Activated gamma-delta T cell (primary cell): ENCODE measurements around the gene CYP3A7.
"Not testable (repeated sequence)": the region's sequence is repeated elsewhere in the genome, so short reads cannot be mapped to it uniquely, and the experiment has no call there.

Source experiments
- DNase-seq: peaks from one replicate; lab custom pipeline; 2025; lab: John Stamatoyannopoulos, UW

Gene CYP3A7

DNA sequence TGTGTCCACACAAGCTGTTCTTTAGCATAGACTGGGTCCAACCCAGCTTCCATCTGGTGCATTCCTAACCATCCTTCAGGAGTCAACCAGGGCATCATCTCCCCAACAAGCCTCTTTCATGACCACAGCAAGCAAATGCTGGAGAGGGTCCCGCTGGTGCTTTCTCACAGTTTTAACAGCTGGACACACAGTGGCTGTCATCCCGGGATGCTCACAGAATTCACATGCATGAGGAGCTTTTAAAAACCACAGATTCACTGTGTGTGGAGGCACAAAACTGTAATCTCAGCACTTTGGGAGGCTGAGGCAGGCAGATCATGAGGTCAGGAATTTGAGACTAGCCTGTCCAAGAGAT lies 6.4 kb upstream of the CYP3A7 start:
- DNase-seq, result no peak

DNA sequence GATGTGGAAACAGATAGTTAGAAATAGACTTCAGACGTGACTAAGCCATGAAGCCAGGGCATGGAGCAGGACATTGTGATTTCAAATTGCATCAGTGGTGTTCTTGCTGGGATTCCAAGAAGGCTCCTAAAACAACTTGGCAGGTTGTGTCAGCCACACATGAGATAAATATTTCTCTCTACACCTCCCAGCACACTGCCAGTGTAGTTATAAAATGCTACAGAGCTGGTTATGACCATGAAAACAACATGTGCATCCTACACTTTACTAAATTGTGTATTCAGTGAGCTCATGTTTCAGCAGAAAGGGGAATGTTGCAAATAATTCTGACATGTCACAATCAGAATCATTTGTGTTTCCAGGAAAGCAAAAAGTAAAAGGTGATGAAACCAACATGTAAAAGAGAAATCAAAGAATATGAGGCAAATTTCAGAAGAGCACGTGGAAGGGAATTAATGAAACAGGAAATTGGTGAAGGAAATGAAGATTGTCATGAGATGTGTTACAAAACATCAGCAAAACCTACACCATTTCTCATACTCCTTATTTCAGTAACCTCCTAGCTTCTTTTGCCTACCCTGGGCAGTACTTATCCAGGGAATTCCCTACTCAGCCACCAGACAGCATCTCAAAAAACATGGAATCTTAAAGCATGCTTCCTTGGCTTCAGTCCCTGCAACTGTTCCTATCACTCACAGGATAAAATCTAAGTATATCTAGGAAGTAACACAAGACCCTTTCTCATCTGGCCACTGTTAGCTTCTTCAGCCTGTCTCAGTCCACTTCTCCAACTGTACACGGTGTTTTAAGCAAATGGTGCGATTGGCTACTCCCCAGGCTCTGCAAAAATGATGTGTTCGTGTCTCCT lies 5.8 kb upstream of the CYP3A7 start:
- no peak for DNase-seq

DNA sequence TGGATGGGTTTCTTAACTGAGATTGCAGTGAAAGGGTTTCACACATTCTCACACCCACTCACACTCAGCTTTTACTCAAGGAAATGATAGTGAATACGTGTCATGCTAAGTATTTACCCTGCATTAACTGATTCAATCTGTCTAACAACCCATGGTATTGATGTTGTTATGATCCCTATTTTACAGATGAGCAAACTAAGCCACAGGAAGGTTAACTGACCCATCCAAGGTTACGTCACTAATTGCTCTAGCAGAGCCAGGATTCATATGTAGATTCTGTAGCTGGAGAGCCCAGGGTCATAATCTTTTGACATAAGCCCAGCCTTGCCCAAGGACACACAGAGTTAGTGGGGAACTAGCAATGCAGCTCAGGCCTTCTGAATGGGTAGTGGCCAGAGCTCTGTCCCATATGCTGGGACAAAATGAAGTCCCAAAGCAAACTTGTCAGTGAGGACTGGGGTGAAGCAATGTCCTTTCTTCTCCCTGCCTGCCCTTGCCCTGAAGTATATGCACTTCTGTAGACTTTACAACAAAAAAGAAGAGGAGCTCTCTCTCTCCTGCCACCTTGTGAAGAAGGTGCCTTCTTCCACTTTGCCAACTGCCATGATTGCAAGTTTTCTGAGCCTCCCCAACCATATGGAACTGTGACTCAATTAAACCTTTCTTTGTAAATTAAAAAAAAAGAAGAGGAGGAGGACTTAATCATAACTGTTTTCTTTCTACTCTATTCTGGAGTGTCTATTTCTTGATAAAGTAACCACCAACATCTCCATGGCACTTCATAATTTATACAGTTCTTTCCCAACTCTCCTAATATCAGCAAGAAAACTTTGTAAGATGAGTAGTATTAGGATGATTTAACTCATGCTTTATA lies 4.9 kb upstream of the CYP3A7 start:
- DNase-seq, result no peak

GRCh38 chr7:99737726-99738125 lies 2.7 kb upstream of the CYP3A7 start:
- no peak for DNase-seq

DNA sequence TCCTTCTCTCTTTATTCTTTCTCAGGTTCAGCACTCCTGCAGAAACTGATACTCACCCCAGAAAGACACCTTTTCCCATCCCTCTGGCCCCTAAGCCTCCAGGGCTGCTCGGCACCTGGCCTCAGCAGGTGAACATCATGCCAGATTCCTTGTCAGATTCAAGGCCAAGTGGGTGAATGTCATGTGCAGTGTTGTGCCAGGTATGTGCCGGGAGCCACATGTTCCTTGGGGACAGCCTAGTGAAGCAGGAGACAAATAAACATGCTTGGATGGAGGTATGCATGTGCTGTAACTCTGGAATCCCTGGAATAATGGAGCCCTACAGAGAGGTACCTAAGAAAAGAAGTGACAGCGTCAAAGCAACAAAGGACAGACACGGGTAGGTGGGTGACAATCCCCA lies 1.7 kb upstream of the CYP3A7 start:
- not testable (repeated sequence) for DNase-seq

GRCh38 chr7:99733448-99733847 lies 1.5 kb downstream of the CYP3A7 start:
- DNase-seq, result no peak

DNA sequence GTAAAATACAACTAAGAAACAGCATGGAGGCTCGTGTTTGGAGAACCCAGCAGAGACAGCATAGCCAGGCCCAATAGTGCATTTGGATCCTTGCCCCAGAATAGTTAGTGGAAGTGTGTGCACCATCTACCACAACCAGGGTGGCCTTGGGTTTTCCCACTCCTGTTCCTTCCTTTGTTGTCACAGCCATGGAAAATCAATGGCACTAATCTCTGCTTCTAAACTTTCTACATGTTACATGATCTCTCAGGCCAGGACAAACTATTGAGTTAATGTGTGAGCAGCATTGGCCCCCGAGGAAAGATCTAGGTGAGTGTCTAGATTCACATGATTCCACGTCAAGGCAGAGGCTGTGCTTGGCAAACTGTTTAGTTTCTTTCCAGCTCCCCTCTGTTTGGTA lies 2.0 kb downstream of the CYP3A7 start:
- no peak for DNase-seq

GRCh38 chr7:99731638-99732374 lies 3.2 kb downstream of the CYP3A7 start:
- DNase-seq, result no peak

DNA sequence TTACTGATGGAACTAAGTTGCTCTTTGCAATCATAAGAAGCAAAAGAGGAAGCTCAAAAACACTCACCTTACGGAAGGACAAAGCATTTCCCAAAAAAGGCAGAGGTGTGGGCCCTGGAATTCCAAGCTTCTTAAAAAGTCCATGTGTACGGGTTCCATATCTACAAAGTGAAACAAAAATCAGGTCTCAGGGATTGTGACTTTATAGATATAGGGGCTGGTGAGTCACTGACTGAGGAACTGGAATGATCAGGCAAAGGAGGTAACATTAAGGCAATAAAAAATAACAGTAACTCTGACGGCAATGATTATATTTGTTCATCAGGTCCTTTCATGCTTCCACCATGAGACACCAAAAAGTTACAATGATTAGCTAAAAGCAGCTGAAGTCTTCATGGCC lies 4.0 kb downstream of the CYP3A7 start:
- DNase-seq, result no peak

- no peak for DNase-seq
Observed at GRCh38 chr7:99730238-99730810, 4.7 kb downstream of the CYP3A7 start.

DNA sequence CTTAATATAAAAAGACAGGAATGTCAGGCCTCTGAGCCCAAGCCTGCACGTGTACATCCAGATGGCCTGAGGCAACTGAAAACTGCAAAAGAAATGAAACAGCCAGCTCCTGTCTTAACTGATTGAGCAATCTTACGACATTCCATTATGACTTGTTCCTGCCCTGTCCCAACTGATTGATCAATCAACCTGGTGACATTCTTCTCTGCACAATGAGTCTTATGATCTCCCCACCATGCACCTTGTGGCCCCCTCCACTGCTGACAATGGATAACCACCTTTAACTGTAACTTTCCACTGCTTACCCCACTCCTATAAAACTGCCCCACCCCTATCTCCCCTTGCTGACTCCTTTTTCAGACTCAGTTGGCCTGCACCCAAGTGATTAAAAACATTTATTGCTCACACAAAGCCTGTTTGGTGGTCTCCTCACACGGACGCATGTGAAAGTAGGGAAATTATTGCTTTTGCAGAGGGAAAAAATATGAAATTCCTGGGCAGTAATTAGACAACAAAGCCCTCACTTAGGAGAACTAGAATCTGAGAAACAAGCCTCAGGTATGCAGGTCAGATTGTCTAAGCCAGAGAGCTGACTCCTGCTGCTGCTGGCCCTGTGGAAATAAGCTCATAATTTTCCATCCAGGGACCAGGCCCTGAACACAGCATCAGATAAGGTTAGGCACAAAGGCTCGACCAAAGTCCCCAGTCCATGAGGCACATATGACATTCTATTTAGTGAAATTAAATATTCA lies 5.3 kb downstream of the CYP3A7 start:
- DNase-seq, result no peak

DNA sequence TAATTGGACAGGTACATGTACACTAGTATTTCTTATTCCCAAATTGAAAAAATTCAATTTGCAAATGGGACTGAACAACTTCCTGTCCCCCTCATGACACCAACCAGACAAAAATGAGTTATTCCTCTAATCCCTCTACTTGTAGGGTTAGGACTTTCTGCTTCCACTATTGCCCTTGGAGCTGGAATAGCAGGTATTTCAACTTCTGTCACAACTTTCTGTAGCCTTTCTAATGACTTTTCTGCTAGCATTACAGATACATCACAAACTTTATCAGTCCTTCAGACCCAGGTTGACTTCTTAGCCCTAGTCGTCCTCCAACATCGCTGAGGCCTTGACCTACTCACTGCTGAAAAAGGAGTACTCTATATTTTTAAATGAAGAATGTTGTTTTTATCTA lies 6.4 kb downstream of the CYP3A7 start:
- no peak for DNase-seq

DNA sequence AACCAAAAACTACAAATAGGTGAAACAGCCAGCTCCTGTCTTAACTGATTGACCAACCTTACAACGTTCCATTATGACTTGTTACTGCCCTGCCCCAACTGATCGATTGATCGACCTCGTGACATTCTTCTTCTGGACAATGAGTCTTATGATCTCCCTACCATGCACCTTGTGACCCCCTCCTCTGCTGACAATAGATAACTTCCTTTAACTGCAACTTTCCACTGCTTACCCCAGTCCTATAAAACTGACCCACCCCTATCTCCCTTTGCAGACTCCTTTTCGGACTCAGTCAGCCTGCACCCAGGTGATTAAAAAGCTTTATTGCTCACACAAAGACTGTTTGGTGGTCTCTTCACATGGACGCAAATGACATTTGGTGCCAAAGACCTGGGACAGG lies 11.8 kb downstream of the CYP3A7 start:
- DNase-seq, result not testable (repeated sequence)

- no peak for DNase-seq
Observed at GRCh38 chr7:99720800-99721595, 14.0 kb downstream of the CYP3A7 start.

DNA sequence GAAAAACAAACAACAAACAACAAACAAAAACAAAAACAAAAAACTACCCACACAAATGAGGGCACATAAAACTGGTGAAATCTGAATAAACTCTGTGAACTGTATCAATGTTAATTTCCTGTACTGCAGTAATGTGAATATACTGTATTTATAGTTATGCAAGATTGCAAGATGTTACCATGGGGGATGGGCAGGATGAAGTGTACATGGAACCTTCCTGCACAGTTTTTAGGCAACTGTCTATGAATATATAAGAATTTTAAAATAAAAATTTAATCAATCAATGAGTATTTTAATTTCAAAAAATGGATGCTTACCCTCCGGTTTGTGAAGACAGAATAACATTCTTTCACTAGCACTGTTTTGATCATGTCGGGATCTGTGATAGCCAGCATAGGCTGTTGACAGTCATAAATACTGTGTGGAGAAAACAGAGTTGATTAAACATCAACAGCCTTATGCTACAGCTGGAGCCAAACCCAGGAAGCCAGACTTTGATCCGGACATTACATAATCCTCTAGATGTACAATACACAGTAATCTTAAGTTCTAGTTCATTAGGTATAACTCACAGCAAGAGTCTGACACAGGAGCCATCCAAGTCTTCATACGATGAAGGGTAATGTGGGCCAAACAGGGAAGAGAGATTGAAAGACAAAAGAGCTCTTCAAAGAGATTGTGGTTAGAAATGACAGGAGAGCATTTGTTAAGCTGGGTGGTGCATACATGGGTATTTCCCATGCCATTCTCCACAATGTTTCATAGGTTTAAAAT lies 14.8 kb downstream of the CYP3A7 start:
- no peak for DNase-seq

DNA sequence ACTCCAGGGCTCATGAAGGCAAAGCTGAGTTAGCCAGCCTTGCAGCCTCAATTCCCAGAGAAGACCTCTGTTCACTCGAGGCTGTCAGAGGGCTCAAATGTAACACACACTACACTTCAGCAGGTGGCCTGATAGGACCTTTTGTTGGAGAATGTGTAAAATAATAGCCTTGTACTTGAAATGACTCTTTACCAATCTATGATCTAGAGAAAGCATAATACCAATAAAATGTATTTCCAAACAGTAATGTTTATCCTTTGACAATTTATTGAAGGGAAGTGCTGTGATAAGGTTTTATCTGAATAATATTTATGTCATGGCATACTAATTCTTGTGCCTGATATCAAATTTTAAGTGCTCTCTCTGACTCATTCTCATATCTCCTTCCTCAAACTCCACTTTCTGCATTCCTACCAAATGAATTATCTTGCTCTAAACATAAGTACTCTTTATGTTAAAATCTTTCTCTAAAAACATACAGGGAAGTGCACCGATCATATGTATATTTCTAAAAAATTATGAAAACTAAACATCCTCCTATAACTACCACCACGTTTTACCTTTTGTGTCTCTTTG lies 20.9 kb downstream of the CYP3A7 start:
- no peak for DNase-seq

DNA sequence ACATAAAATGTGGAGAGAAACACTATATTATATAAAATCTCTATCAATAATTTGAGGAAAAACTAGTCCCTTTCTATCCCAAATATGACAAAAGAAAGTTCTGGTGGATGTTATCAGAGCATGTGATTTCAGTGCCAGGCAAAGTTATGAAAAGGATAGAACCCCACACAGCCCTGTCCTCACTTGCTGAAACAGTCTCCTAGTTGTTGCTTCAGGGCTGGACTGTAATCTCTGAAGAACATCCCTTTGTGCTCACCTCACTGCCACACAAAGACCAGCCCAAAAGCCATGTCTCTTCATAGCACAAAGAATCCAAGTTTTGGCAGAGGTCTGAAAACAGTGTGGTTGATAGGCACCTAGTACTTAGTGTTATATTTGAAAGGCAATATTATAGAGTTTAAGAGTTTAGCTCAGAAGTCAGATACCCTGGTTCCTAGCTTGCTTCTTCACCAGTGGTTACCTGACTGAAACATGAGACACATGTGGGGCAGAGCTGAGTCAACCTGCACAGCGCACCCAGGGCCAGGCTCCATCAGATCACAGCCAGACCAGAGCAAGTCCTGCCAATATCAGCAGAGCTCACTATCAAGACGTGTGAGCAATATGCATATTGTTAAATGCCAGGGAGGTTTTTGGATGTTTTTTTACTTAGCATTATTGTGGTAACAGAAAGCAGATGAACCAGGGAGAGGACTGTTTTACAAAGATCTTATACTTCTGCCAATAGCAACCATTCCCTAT lies 25.0 kb downstream of the CYP3A7 start:
- DNase-seq, result no peak

- no peak for DNase-seq
Observed at GRCh38 chr7:99709260-99709659, 25.7 kb downstream of the CYP3A7 start.

GRCh38 chr7:99707096-99707495 lies 27.9 kb downstream of the CYP3A7 start:
- DNase-seq, result no peak
